ENCODE data around the gene SLC25A14. TPM values are rescaled to one million over a fixed set of nuclear protein-coding genes. Genes with fewer than 3 reads are reported as not detected.
"Not testable (repeated sequence)": the region's sequence is repeated elsewhere in the genome, so short reads cannot be mapped to it uniquely, and the experiment has no call there.

SLC25A14 gene
- total and polyA plus RNA-seq, 2 donors: 11.9 to 23.7 TPM

- Histone ChIP-seq H3K27me3 (ENCODE audit: control insufficient read depth in 2 of 2, insufficient read depth in 1 of 2, low read length in 1 of 2) (peaks cover 0 to 2% of the 10 kb centered on the region in 2 donors), H3K36me3 (ENCODE audit: control insufficient read depth in 2 of 2, insufficient read depth in 2 of 2, low read length in 1 of 2) (no peaks in the 10 kb centered on the region), H3K9me3 (ENCODE audit: control insufficient read depth in 2 of 2, insufficient read depth in 1 of 2, low read length in 1 of 2) (no peaks in the 10 kb centered on the region), H3K27ac (ENCODE audit: low read depth in 1 of 2, low read length in 1 of 2) (no peak overlapping the region), H3K4me3 (ENCODE audit: low read length in 2 of 2) (no peak overlapping the region), H3K4me1 (ENCODE audit: control insufficient read depth in 2 of 2, insufficient read depth in 2 of 2, low read length in 2 of 2) (no peaks in the 10 kb centered on the region)
- DNase-seq (ENCODE audit: low read depth in 6 of 9, low spot score in 9 of 9): no peak
- WGBS: 95% methylated on average over 5 of the region's 5 CpGs
Measured at GRCh38 chrX:130304587-130305368, 34.9 kb upstream of the SLC25A14 start.

GRCh38 chrX:130319886-130320285 is 19.8 kb upstream of the SLC25A14 start:
- 90% methylated on average over 3 of the region's 3 CpGs for WGBS
- H3K4me3 ChIP-seq (ENCODE audit: low read length in 2 of 2); DNase-seq (ENCODE audit: low read depth in 6 of 9, low spot score in 9 of 9); H3K27me3 ChIP-seq (ENCODE audit: control insufficient read depth in 2 of 2, insufficient read depth in 1 of 2, low read length in 1 of 2); H3K9me3 ChIP-seq (ENCODE audit: control insufficient read depth in 2 of 2, insufficient read depth in 1 of 2, low read length in 1 of 2); H3K27ac ChIP-seq (ENCODE audit: low read depth in 1 of 2, low read length in 1 of 2); H3K4me1 ChIP-seq (ENCODE audit: control insufficient read depth in 2 of 2, insufficient read depth in 2 of 2, low read length in 2 of 2); H3K36me3 ChIP-seq (ENCODE audit: control insufficient read depth in 2 of 2, insufficient read depth in 2 of 2, low read length in 1 of 2): not testable (repeated sequence)

GRCh38 chrX:130321550-130321949 is 18.2 kb upstream of the SLC25A14 start:
- H3K27ac ChIP-seq (ENCODE audit: low read depth in 1 of 2, low read length in 1 of 2): no peak overlapping the region
- WGBS: 50% methylated on average over 2 of the region's 2 CpGs
- no peak for DNase-seq (ENCODE audit: low read depth in 6 of 9, low spot score in 9 of 9)
- H3K4me1 ChIP-seq (ENCODE audit: control insufficient read depth in 2 of 2, insufficient read depth in 2 of 2, low read length in 2 of 2): no peaks in the 10 kb centered on the region
- no peaks in the 10 kb centered on the region for H3K9me3 ChIP-seq (ENCODE audit: control insufficient read depth in 2 of 2, insufficient read depth in 1 of 2, low read length in 1 of 2)
- H3K36me3 ChIP-seq (ENCODE audit: control insufficient read depth in 2 of 2, insufficient read depth in 2 of 2, low read length in 1 of 2): no peaks in the 10 kb centered on the region
- no peak overlapping the region for H3K4me3 ChIP-seq (ENCODE audit: low read length in 2 of 2)
- no peaks in the 10 kb centered on the region for H3K27me3 ChIP-seq (ENCODE audit: control insufficient read depth in 2 of 2, insufficient read depth in 1 of 2, low read length in 1 of 2)

GRCh38 chrX:130330146-130330545 is 9.6 kb upstream of the SLC25A14 start:
- WGBS: 89% methylated on average over 3 of the region's 3 CpGs
- Histone ChIP-seq H3K4me3 (ENCODE audit: low read length in 2 of 2) (no peak overlapping the region), H3K27me3 (ENCODE audit: control insufficient read depth in 2 of 2, insufficient read depth in 1 of 2, low read length in 1 of 2) (peaks cover 0 to 5% of the 10 kb centered on the region in 2 donors), H3K27ac (ENCODE audit: low read depth in 1 of 2, low read length in 1 of 2) (no peak overlapping the region), H3K9me3 (ENCODE audit: control insufficient read depth in 2 of 2, insufficient read depth in 1 of 2, low read length in 1 of 2) (no peaks in the 10 kb centered on the region), H3K4me1 (ENCODE audit: control insufficient read depth in 2 of 2, insufficient read depth in 2 of 2, low read length in 2 of 2) (no peaks in the 10 kb centered on the region), H3K36me3 (ENCODE audit: control insufficient read depth in 2 of 2, insufficient read depth in 2 of 2, low read length in 1 of 2) (no peaks in the 10 kb centered on the region)
- DNase-seq (ENCODE audit: low read depth in 6 of 9, low spot score in 9 of 9): no peak

GRCh38 chrX:130330706-130331105 is 9.0 kb upstream of the SLC25A14 start:
- Histone ChIP-seq H3K36me3 (ENCODE audit: control insufficient read depth in 2 of 2, insufficient read depth in 2 of 2, low read length in 1 of 2) (no peaks in the 10 kb centered on the region), H3K27me3 (ENCODE audit: control insufficient read depth in 2 of 2, insufficient read depth in 1 of 2, low read length in 1 of 2) (peaks cover 0 to 5% of the 10 kb centered on the region in 2 donors), H3K9me3 (ENCODE audit: control insufficient read depth in 2 of 2, insufficient read depth in 1 of 2, low read length in 1 of 2) (no peaks in the 10 kb centered on the region), H3K4me1 (ENCODE audit: control insufficient read depth in 2 of 2, insufficient read depth in 2 of 2, low read length in 2 of 2) (no peaks in the 10 kb centered on the region), H3K4me3 (ENCODE audit: low read length in 2 of 2) (no peak overlapping the region), H3K27ac (ENCODE audit: low read depth in 1 of 2, low read length in 1 of 2) (no peak overlapping the region)
- WGBS: 10% methylated on average over 10 of the region's 10 CpGs
- peak in 6 of 9 donors; percentile 5 to 44 (median 16) for DNase-seq (ENCODE audit: low read depth in 6 of 9, low spot score in 9 of 9)

- no peak for DNase-seq (ENCODE audit: low read depth in 6 of 9, low spot score in 9 of 9)
- Histone ChIP-seq H3K4me3 (ENCODE audit: low read length in 2 of 2) (no peak overlapping the region), H3K36me3 (ENCODE audit: control insufficient read depth in 2 of 2, insufficient read depth in 2 of 2, low read length in 1 of 2) (no peaks in the 10 kb centered on the region), H3K27me3 (ENCODE audit: control insufficient read depth in 2 of 2, insufficient read depth in 1 of 2, low read length in 1 of 2) (no peaks in the 10 kb centered on the region), H3K27ac (ENCODE audit: low read depth in 1 of 2, low read length in 1 of 2) (no peak overlapping the region), H3K4me1 (ENCODE audit: control insufficient read depth in 2 of 2, insufficient read depth in 2 of 2, low read length in 2 of 2) (peaks cover 3 to 4% of the 10 kb centered on the region in 2 donors), H3K9me3 (ENCODE audit: control insufficient read depth in 2 of 2, insufficient read depth in 1 of 2, low read length in 1 of 2) (no peaks in the 10 kb centered on the region)
- 80% methylated on average over 4 of the region's 4 CpGs for WGBS
Measured at GRCh38 chrX:130336531-130336930, 3.2 kb upstream of the SLC25A14 start.

- DNase-seq (ENCODE audit: low read depth in 6 of 9, low spot score in 9 of 9); H3K4me1 ChIP-seq (ENCODE audit: control insufficient read depth in 2 of 2, insufficient read depth in 2 of 2, low read length in 2 of 2); H3K9me3 ChIP-seq (ENCODE audit: control insufficient read depth in 2 of 2, insufficient read depth in 1 of 2, low read length in 1 of 2); H3K27ac ChIP-seq (ENCODE audit: low read depth in 1 of 2, low read length in 1 of 2); H3K4me3 ChIP-seq (ENCODE audit: low read length in 2 of 2); H3K27me3 ChIP-seq (ENCODE audit: control insufficient read depth in 2 of 2, insufficient read depth in 1 of 2, low read length in 1 of 2); H3K36me3 ChIP-seq (ENCODE audit: control insufficient read depth in 2 of 2, insufficient read depth in 2 of 2, low read length in 1 of 2): not testable (repeated sequence)
- WGBS: 87% methylated on average over 8 of the region's 8 CpGs
Measured at GRCh38 chrX:130338869-130339268, 850 bp upstream of the SLC25A14 start.

- H3K4me1 ChIP-seq (ENCODE audit: control insufficient read depth in 2 of 2, insufficient read depth in 2 of 2, low read length in 2 of 2): peaks cover 3 to 4% of the 10 kb centered on the region in 2 donors
- H3K27me3 ChIP-seq (ENCODE audit: control insufficient read depth in 2 of 2, insufficient read depth in 1 of 2, low read length in 1 of 2): no peaks in the 10 kb centered on the region
- H3K4me3 ChIP-seq (ENCODE audit: low read length in 2 of 2): peak overlapping the region; percentile 63 to 71
- H3K36me3 ChIP-seq (ENCODE audit: control insufficient read depth in 2 of 2, insufficient read depth in 2 of 2, low read length in 1 of 2): no peaks in the 10 kb centered on the region
- no peak overlapping the region for H3K27ac ChIP-seq (ENCODE audit: low read depth in 1 of 2, low read length in 1 of 2)
- WGBS: 17% methylated on average over 9 of the region's 9 CpGs
- no peaks in the 10 kb centered on the region for H3K9me3 ChIP-seq (ENCODE audit: control insufficient read depth in 2 of 2, insufficient read depth in 1 of 2, low read length in 1 of 2)
- DNase-seq (ENCODE audit: low read depth in 6 of 9, low spot score in 9 of 9): no peak
Measured at GRCh38 chrX:130340271-130340670, 552 bp downstream of the SLC25A14 start.

- WGBS: 100% methylated on average over 1 of the region's 1 CpG
- Histone ChIP-seq H3K9me3 (ENCODE audit: control insufficient read depth in 2 of 2, insufficient read depth in 1 of 2, low read length in 1 of 2) (no peaks in the 10 kb centered on the region), H3K4me3 (ENCODE audit: low read length in 2 of 2) (no peak overlapping the region), H3K27me3 (ENCODE audit: control insufficient read depth in 2 of 2, insufficient read depth in 1 of 2, low read length in 1 of 2) (no peaks in the 10 kb centered on the region), H3K36me3 (ENCODE audit: control insufficient read depth in 2 of 2, insufficient read depth in 2 of 2, low read length in 1 of 2) (no peaks in the 10 kb centered on the region), H3K27ac (ENCODE audit: low read depth in 1 of 2, low read length in 1 of 2) (no peak overlapping the region), H3K4me1 (ENCODE audit: control insufficient read depth in 2 of 2, insufficient read depth in 2 of 2, low read length in 2 of 2) (peaks cover 3 to 4% of the 10 kb centered on the region in 2 donors)
- DNase-seq (ENCODE audit: low read depth in 6 of 9, low spot score in 9 of 9): no peak
Measured at GRCh38 chrX:130343411-130343810, 3.7 kb downstream of the SLC25A14 start.

Measured in thymus (tissue), 11 donors.